PC-3 (cell line): ENCODE measurements around the gene PREP.

Experiments
- EZH2 ChIP-seq: fragments of 300-600 bp; sonication (generic); IDR thresholded peaks from one replicate; pipeline ENCODE4 v1.6.1; 2017; ENCODE audit warnings: antibody characterized with exemption, mild to moderate bottlenecking, low read length; ENCODE audit not compliant: unreplicated experiment
- EZH2phosphoT487 ChIP-seq: fragments of 300-600 bp; sonication (generic); IDR thresholded peaks from 2 replicates; pipeline ENCODE4 v1.6.1; 2018; ENCODE audit warnings: mild to moderate bottlenecking, antibody characterized with exemption, low read length, borderline replicate concordance
- TF ChIP-seq, protein P1 (sequence below): fragments of 300-600 bp; sonication (generic); conservative IDR thresholded peaks from 2 replicates; pipeline ENCODE4 v1.5.1; 2017; ENCODE audit warnings: antibody characterized with exemption, low read depth, mild to moderate bottlenecking, low read length

GRCh38 chr6:105344881-105345370 is 58.0 kb downstream of the PREP start:
- no peak for TF ChIP-seq EZH2phosphoT487
- TF ChIP-seq, protein P1, sequence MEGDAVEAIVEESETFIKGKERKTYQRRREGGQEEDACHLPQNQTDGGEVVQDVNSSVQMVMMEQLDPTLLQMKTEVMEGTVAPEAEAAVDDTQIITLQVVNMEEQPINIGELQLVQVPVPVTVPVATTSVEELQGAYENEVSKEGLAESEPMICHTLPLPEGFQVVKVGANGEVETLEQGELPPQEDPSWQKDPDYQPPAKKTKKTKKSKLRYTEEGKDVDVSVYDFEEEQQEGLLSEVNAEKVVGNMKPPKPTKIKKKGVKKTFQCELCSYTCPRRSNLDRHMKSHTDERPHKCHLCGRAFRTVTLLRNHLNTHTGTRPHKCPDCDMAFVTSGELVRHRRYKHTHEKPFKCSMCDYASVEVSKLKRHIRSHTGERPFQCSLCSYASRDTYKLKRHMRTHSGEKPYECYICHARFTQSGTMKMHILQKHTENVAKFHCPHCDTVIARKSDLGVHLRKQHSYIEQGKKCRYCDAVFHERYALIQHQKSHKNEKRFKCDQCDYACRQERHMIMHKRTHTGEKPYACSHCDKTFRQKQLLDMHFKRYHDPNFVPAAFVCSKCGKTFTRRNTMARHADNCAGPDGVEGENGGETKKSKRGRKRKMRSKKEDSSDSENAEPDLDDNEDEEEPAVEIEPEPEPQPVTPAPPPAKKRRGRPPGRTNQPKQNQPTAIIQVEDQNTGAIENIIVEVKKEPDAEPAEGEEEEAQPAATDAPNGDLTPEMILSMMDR: no peak
- no peak for TF ChIP-seq EZH2
